CD4-positive, alpha-beta T cell treated with Interleukin-10 for 1 hour (primary cell): ENCODE measurements around the gene SOX10.

Source experiments
- DNase-seq: peaks from one replicate; pipeline ENCODE4 v3.0.0-alpha.2; 2020

Gene SOX10

DNA sequence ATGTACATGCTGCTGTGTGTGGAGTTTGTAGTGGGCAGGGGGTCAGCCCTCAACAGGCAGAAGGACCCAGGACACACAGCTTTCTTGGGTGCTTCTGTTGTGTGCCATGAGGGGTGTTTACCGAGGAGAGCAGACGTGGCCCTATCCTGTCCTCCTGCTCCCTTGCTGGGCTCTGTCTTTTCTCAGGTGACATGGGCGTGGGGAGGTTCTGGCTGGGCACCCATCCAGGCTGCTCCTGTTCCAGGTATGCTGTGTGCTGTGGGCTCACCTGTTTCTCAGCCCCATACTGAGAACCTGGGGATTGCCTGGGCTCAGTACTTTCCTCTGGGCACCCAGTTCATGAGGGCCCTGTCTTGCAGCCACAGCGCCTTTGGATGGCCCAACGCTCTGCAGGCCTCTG lies 55.0 kb downstream of the SOX10 start:
- DNase-seq = no peak

DNA sequence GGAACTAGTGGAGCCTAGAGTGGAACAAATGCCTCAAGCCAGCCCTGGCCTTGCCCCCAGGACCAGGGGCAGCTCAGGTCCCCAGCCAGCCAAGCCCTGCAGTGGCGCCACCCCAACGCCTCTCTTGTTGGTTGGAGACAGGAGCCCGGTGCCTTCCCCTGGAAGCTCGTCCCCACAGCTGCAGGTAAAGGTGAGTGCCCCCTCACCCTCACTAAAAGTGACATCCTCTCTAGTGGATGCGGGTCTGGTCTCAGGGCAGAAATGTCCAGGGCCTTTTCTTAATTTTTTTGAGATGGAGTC lies 56.8 kb downstream of the SOX10 start:
- DNase-seq = no peak

DNA sequence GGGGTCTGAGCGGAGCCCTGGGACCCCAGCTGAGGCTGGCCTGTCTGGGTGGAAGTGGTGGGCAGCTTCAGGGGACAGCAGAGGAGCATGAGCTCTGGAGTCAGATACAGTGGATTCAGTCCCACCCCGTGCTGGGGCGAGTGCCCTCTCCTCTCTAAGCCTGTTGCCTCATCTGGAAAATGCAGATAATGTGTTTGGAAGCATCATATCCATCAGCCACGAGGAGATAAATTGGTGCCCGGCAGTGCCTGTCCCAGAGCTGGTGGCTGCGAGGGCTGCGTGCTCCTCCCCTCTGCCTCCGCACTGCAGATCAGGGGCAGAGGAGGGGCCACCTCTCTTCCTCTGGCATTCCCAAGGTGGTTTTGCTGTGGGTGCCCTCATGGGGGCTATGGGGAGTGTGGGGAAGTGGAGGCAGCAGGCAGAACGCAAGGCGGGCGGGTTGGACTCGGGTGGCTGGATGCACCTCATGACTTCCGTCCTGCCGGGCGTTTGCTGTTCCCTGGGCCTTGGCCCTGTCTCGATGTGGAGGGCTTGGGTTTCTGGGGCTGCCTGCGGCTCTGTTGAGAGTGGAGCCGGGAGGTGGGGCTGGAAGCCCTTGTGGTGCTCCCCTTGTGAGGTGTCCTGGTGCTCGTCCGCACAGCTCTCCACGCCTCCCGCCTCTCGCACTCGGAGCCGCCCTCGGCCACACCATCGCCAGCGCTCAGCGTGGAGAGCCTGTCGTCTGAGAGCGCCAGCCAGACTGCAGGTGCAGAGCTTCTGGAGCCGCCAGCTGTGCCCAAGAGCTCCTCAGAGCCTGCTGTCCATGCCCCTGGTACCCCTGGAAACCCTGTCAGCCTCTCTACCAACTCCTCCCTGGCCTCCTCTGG lies 57.4 kb downstream of the SOX10 start:
- no peak for DNase-seq

DNA sequence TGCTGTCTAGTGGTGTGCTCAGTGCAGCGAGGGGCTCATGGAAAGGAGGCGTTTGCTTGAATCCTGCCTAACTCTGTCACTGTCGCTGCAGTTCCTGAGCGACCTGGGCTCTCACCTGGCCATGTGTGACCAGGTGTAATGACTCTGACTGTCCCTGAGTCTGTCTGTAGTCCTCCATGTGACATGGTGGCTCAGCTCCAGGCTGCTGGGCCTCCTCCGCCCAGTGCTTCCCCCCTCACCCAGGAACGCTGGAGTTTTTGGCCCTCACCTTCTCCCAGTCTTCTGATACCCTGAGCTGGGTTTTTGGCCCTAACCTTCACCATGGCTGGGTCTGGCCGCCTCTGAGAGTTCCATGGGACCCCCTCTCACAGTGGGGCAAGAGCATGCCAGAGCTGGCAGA lies 58.0 kb downstream of the SOX10 start:
- no peak for DNase-seq

DNA sequence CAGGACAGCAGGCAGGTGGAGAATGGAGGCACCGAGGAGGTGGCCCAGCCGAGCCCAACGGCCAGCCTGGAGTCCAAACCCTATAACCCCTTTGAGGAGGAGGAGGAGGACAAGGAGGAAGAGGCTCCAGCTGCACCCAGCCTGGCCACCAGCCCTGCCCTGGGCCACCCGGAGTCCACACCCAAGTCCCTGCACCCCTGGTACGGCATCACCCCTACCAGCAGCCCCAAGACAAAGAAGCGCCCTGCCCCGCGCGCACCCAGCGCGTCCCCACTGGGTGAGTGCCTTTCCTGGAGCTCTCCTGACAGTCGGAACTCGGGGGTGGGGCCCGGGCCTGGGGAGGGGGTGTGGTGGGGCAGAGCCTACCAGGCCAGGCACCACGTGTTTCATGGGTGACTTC lies 58.6 kb downstream of the SOX10 start:
- DNase-seq = no peak

DNA sequence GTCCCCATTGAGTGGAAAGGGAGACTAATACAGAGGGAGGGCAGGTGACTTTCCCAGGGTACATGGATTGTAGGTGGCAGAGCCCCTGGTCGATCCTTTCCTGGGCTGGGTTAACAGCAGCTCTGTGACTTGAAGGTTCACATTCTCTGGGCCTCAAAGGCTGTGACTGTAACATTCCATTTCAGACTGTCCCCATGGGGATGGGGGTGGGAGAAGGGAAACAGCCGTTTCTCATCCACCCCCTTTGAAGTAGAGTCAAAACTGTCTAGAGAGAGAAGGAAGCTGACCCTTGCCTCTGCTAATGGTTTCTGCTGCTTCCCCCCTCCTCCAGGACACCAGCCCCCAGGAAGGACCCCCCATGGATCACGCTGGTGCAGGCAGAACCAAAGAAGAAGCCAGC lies 59.0 kb downstream of the SOX10 start:
- no peak for DNase-seq

DNA sequence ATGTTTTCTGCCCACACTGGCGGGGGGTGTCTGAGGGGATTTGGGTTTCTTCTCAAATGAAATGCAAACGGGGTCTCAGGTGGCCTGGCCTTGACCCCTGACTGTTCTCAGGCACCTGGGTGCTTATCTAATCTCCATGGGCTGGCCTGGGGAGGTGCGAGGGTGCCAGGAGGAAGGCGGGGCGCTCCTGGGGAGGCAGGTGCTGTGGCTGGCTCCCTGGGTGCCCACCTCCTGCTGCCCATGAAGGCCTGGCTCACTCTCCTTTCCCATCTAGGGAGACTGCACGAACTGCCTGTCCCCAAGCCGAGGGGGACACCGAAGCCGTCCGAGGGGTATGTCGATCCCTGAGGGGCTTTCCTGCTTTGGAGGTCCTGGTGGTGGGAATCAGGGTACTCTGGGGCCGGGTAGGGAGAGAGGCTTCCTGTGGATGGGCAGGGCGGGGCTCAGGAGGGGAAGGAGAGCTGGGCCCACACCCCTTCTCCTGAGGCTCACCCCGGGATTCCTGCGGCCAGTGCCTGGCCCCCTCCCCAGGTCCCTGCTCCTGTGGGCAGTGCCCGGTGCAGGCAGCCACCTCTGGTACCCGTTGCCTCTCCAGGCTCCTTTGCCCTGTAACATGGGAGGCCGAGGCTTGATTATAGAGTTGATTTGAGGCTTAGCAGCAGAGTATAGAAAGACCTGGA lies 59.8 kb downstream of the SOX10 start:
- no peak for DNase-seq

DNA sequence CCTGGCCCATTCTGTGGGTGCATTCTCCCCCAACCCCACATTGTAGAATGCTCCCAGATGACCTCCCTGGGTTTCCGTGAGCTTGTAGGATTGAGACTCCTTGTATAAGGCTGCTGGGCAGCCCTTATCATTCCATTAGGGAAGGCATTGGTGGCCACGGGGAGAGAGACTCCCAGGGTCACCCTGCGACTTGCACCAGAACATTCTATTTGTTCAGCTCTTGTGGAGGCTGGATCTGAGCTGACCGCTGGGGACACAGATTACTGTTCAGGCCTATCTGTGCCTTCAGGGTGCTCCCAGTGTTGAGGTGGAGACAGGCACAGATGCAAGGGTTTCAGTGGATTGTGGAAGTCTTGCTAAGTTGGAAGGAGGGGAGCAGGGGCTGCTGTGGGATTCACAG lies 60.4 kb downstream of the SOX10 start:
- no peak for DNase-seq
